Dermis microvascular lymphatic vessel endothelial cell (primary cell): ENCODE measurements around the gene CLSTN2. TPM values are rescaled to one million over a fixed set of nuclear protein-coding genes. Genes with fewer than 3 reads are reported as not detected.

Experiments
- DNase-seq, 2 donors: peaks; one replicate each; pipeline versions ENCODE4 v3.0.0 to v3.0.0-alpha.2; 2010; ENCODE audit warnings: low read depth in 2 of 2
- total RNA-seq: library from RNA; depleted of rRNA; stranded (reverse); fragments of >200 nt; gene quantifications from 2 replicates; pipeline ENCODE4 v1.2.1, GENCODE V29; 2014

CLSTN2 gene
- total RNA-seq, 1 donor from 2014 or later: under 0.01 TPM

GRCh38 chr3:140377644-140378043, 442.7 kb downstream of the CLSTN2 start:
- no peak for DNase-seq

DNA sequence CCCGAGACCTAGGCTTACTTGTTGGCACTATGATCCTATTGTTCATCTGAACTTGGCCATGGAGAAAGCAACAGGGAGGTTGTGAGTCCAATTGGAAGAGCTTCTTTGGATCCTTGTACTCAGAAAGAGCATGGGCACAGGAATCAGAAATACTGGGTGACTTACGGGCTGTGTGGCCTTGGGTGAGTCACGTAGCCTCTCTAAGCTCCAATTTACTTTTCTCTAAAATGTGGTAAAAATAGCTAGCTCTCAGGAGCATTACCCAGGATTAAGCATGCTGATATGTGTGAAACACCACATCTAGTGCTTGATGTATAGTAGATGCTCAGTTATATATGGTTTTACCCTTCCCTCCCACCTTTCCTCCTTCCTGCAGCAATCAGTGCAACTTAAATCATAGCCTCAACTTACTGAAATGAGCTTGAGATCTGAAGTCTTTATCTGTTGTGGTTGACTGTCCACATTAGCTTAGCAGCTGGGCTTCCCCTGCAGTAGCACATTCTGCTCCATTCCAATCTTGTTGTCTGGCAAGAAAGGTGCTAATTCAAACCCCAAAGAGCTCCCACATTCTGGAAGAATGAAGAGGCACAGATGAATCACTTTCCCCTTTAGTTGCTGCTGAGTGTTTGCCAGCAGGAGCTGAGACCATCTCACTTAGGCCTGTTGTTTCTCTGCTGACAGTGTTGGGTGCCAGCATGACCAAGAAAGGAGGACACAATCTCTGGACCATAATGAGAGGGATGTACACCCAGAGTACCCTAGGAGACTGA, 443.8 kb downstream of the CLSTN2 start:
- DNase-seq: no peak

DNA sequence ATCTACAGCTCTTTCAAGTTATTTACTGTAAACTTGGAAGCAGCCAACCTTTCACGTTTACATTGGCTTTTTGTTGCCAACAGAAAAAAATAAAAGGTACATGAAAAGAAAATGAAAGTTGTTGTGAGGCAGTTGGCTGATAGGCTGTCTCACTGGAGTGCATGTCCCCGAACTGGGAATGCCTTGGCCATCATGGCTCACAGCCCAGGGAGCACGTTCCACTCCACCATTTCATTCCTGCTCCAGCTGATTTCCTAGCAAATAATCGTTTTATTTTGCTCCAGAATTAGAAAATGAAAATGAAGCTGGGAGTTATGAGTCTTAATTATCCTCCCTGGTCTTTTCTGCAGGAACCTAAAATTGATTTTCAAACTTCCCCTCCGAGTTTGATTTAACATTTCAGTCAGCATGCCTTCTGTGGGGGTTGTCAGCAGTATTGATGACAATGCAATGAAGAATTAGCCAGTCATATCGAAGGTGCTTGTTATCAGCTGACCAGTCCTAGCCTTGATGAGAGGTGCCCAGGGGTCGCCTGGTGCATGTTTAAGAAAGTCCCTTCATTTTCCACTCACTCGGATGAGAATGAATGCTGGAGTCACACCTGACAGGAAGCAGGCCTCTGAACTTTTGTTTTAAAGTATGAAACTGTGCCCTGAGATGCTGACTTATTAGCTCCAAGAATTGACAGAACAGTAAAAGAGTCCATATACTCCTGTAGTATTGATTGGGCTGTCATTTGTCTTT, 449.2 kb downstream of the CLSTN2 start:
- no peak for DNase-seq

- no peak for DNase-seq
Observed at GRCh38 chr3:140384876-140385275, 449.9 kb downstream of the CLSTN2 start.

- DNase-seq: no peak
Observed at GRCh38 chr3:140386357-140387100, 451.5 kb downstream of the CLSTN2 start.

DNA sequence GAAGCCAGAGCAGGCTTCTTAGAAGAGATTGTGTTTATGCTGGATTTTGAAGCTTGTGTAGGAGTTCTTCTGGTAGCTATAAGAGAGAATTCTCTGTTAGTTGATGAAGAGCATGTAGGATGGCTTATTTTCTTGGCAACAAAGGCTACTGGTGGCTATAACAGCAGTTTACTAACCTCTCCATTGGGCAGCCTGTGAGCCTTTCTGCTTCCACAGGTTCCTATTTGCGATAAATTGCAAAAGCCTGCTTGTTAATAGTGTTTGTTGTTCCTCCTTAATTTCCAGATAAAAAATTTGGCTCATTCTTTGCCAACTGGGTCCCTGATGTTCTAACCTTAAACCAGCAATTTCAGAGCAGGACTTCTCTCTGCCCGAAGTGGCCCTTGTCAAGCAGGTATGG, 452.3 kb downstream of the CLSTN2 start:
- no peak for DNase-seq

DNA sequence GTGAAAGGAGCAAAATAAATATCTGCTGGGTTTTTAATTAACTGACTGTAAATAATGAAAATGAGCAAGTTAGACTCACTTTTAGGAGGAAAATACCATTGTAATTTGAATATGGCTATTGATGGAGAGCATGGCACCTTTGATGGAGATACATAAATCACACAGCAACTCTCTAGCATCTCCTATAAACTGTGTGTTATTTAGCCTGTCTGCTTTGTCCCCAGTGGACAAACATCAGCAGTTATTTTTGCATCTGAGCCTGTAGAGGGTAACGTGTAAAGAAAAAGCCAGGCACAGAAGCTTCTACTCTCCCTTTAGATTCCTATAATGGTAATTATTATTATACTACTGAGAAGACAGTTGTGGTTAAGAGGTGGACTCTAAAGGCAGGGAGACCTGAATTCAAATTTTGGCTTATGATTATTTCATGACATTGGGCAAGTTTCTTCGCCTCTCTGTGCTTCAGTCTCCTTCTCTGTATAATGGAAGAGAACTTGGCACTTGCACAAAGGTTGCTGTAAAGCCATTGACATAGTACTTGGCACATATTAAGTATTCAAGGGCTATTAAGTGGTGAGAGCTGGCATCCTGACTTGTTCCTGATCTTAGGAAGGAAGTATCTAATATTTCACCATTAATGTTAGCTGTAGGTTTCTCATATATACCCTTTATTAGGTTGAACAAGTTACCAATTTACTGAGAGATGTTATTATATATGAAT, 453.4 kb downstream of the CLSTN2 start:
- no peak for DNase-seq

- no peak for DNase-seq
Observed at GRCh38 chr3:140391061-140391460, 456.1 kb downstream of the CLSTN2 start.

DNA sequence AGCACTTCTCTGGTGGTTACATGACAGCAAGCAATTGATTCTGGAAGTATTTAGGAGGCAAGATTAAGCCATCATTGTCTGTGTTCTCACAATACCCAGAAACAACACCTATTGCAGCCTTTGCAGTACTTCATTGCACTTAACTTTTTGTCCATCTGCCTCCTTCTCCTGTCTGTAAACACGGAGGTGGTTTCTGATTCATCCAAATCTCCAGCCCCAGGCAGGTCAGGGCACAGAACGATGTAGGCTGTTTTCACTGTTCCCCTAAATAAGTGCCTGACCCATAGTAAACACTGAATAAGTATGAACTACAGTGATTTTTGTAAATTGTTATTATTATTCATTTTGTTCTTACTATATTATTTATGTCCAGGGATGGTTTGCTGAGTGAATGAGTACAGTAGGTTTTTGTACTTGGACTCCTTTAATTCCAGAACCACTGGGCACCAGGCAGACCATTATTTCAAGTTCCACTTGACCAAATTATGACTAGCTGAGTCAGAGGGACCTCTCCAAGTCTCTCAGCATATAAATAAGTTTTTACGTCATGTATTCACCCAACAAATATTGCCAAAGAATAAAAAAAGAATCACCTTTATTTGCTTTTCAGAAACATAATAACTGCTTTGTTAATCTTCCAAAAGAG, 459.6 kb downstream of the CLSTN2 start:
- DNase-seq: no peak

- no peak for DNase-seq
Observed at GRCh38 chr3:140395134-140396075, 460.4 kb downstream of the CLSTN2 start.

- no peak for DNase-seq
Observed at GRCh38 chr3:140396110-140396509, 461.1 kb downstream of the CLSTN2 start.

- DNase-seq: no peak
Observed at GRCh38 chr3:140397847-140398246, 462.9 kb downstream of the CLSTN2 start.

GRCh38 chr3:140398387-140398786, 463.4 kb downstream of the CLSTN2 start:
- DNase-seq: no peak

- DNase-seq: no peak
Observed at GRCh38 chr3:140399871-140400270, 464.9 kb downstream of the CLSTN2 start.

DNA sequence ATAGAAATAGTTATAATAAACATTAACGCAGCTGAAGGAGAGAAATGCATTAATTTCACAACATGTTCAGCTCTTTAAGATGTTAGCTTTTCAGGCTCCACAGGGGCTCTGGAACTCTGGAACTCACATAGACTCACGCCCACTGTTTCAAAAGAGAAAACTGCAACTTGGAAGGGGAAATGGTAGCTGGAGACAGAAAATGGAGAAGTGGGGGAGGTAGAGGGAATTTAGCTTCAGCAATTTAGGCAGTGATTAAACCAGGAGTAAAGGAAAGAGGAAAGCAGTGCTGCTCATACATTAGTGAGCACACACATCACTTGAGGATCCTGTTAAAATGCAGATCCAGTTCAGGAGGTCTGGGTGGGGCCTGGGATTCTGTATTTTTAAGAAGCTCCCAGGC, 468.1 kb downstream of the CLSTN2 start:
- DNase-seq: no peak

GRCh38 chr3:140403608-140404007, 468.6 kb downstream of the CLSTN2 start:
- DNase-seq: no peak

DNA sequence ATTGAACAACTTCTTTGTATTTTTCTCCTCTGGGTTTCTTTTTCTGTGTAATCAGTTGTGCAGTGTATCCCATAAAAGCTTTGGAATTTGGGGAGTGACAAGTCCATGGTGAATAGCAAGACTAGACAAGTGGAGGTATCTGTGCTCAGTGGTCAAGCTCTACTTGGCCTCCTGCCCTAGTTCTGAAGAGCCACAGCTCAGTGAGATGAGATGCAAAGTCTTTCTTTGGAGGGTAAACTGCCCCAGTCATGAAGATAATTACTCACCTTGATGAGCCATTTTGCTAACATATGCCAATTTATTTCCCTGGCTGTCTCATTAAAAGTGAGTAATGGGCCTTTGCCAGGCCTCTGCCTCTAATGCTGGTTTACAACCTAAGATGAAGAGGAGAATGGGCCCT, 471.7 kb downstream of the CLSTN2 start:
- DNase-seq: no peak

- DNase-seq: no peak
Observed at GRCh38 chr3:140408252-140408651, 473.3 kb downstream of the CLSTN2 start.

DNA sequence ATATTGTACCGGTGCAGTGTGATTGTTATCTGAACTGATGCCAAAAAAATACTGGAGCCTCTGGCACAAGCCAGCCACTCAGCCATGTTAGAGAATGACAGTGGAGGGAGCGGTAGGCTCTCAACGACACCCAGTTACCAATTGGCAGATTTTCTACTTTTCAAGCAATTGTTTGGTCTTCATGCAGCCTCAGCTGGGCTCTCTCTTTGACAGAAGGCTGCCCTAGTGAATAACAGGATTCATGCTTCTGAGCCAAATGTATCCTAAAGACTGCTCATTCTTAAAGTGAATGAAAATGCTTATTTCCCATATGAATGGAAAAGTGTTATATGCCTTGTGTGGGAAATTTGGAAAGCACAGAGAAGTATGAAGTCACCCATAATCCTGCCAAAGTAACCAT, 481.7 kb downstream of the CLSTN2 start:
- DNase-seq: no peak
